ENCODE data around the gene SCMH1.

Gene SCMH1

GRCh38 chr1:41078616-41079015 is 163.5 kb downstream of the SCMH1 start:
- H3K9me3 ChIP-seq (ENCODE audit: control insufficient read depth, insufficient read depth, low read length) = no peaks in the 10 kb centered on the region
- H3K4me1 ChIP-seq (ENCODE audit: control insufficient read depth, low read length) = no peaks in the 10 kb centered on the region
- H3K4me3 ChIP-seq (ENCODE audit: low read length) = no peak overlapping the region
- H3K9me2 ChIP-seq (replicated peaks; ENCODE audit: control insufficient read depth, low read length) = no peaks in the 10 kb centered on the region
- no peak overlapping the region for H3K27ac ChIP-seq (ENCODE audit: low read depth, low read length)
- H3K79me2 ChIP-seq (ENCODE audit: control insufficient read depth, low read length) = no peaks in the 10 kb centered on the region; the same call in 1 of the 2 replicates
- no peak for TF ChIP-seq CTCF (IDR thresholded peaks at IDR 0.05; ENCODE audit: low read depth, low read length, poor library complexity, severe bottlenecking)
- TF ChIP-seq EZH2phosphoT487 (IDR thresholded peaks at IDR 0.05; ENCODE audit: borderline replicate concordance, low read length) = no peak
- no peaks in the 10 kb centered on the region for H3F3A ChIP-seq (ENCODE audit: control insufficient read depth, insufficient read depth)
- no peaks in the 10 kb centered on the region for H3K27me3 ChIP-seq (ENCODE audit: control insufficient read depth, low read length)
- no peak overlapping the region for H3K4me2 ChIP-seq (ENCODE audit: low read length)
- H4K20me1 ChIP-seq (ENCODE audit: control insufficient read depth, insufficient read depth, low read depth, low read length) = peaks cover 3% of the 10 kb centered on the region; the same call in 1 of the 2 replicates
- peaks cover 7% of the 10 kb centered on the region for H3K36me3 ChIP-seq (ENCODE audit: control insufficient read depth, low read length)

GRCh38 chr1:41078193-41078592 is 163.9 kb downstream of the SCMH1 start:
- H3K9me2 ChIP-seq (replicated peaks; ENCODE audit: control insufficient read depth, low read length) = no peaks in the 10 kb centered on the region
- H3K79me2 ChIP-seq (ENCODE audit: control insufficient read depth, low read length) = no peaks in the 10 kb centered on the region; the same call in 1 of the 2 replicates
- TF ChIP-seq CTCF (IDR thresholded peaks at IDR 0.05; ENCODE audit: low read depth, low read length, poor library complexity, severe bottlenecking) = no peak
- TF ChIP-seq EZH2phosphoT487 (IDR thresholded peaks at IDR 0.05; ENCODE audit: borderline replicate concordance, low read length) = no peak
- H4K20me1 ChIP-seq (ENCODE audit: control insufficient read depth, insufficient read depth, low read depth, low read length) = peaks cover 3% of the 10 kb centered on the region; the same call in 1 of the 2 replicates
- no peak overlapping the region for H3K4me2 ChIP-seq (ENCODE audit: low read length)
- no peaks in the 10 kb centered on the region for H3F3A ChIP-seq (ENCODE audit: control insufficient read depth, insufficient read depth)
- no peak overlapping the region for H3K4me3 ChIP-seq (ENCODE audit: low read length)
- no peaks in the 10 kb centered on the region for H3K9me3 ChIP-seq (ENCODE audit: control insufficient read depth, insufficient read depth, low read length)
- peaks cover 7% of the 10 kb centered on the region for H3K36me3 ChIP-seq (ENCODE audit: control insufficient read depth, low read length)
- H3K4me1 ChIP-seq (ENCODE audit: control insufficient read depth, low read length) = no peaks in the 10 kb centered on the region
- no peak overlapping the region for H3K27ac ChIP-seq (ENCODE audit: low read depth, low read length)
- H3K27me3 ChIP-seq (ENCODE audit: control insufficient read depth, low read length) = no peaks in the 10 kb centered on the region

GRCh38 chr1:41073971-41074370 is 168.1 kb downstream of the SCMH1 start:
- no peaks in the 10 kb centered on the region for H3K9me3 ChIP-seq (ENCODE audit: control insufficient read depth, insufficient read depth, low read length)
- H3K36me3 ChIP-seq (ENCODE audit: control insufficient read depth, low read length) = peaks cover 37% of the 10 kb centered on the region
- H3K27me3 ChIP-seq (ENCODE audit: control insufficient read depth, low read length) = no peaks in the 10 kb centered on the region
- no peaks in the 10 kb centered on the region for H3K79me2 ChIP-seq (ENCODE audit: control insufficient read depth, low read length)
- no peaks in the 10 kb centered on the region for H3K4me1 ChIP-seq (ENCODE audit: control insufficient read depth, low read length)
- no peaks in the 10 kb centered on the region for H4K20me1 ChIP-seq (ENCODE audit: control insufficient read depth, insufficient read depth, low read depth, low read length)
- TF ChIP-seq CTCF (IDR thresholded peaks at IDR 0.05; ENCODE audit: low read depth, low read length, poor library complexity, severe bottlenecking) = no peak
- TF ChIP-seq EZH2phosphoT487 (IDR thresholded peaks at IDR 0.05; ENCODE audit: borderline replicate concordance, low read length) = no peak
- H3K9me2 ChIP-seq (replicated peaks; ENCODE audit: control insufficient read depth, low read length) = no peaks in the 10 kb centered on the region
- no peak overlapping the region for H3K4me3 ChIP-seq (ENCODE audit: low read length)
- no peak overlapping the region for H3K4me2 ChIP-seq (ENCODE audit: low read length)
- H3K27ac ChIP-seq (ENCODE audit: low read depth, low read length) = no peak overlapping the region
- H3F3A ChIP-seq (ENCODE audit: control insufficient read depth, insufficient read depth) = no peaks in the 10 kb centered on the region; the same call in 1 of the 2 replicates
